HepG2 (cell line): ENCODE results near the gene NELL2.

Source experiments
- EP300 ChIP-seq, 3 experiments: sonication (generic) in 1 of 3; formaldehyde crosslinking in 1 of 3; IDR thresholded peaks; 2 replicates each; pipeline versions ENCODE4 v1.5.1 to v1.6.1; 2011 to 2020; ENCODE audit warnings: low read depth in 2 of 3, low read length in 2 of 3, borderline replicate concordance in 1 of 3, improper control_type of control experiment in 1 of 3, mild to moderate bottlenecking in 1 of 3, missing genetic modification reagents in 1 of 3, moderate library complexity in 1 of 3
- EZH2 ChIP-seq: conservative IDR thresholded peaks from 2 replicates; pipeline ENCODE4 v1.6.1; 2012; ENCODE audit warnings: mild to moderate bottlenecking, low read depth, low read length, moderate library complexity
- MLX ChIP-seq: IDR thresholded peaks from 2 replicates; pipeline ENCODE4 v1.6.1; 2016
- REST ChIP-seq, 2 experiments: IDR thresholded peaks; 2 replicates each; pipeline ENCODE4 v1.6.1; 2011 to 2012; ENCODE audit warnings: low read length in 2 of 2, borderline replicate concordance in 1 of 2, low read depth in 1 of 2, mild to moderate bottlenecking in 1 of 2, moderate library complexity in 1 of 2
- SRF ChIP-seq: IDR thresholded peaks from 2 replicates; pipeline ENCODE4 v1.6.1; 2011; ENCODE audit warnings: mild to moderate bottlenecking, low read depth, low read length, moderate library complexity
- SSRP1 ChIP-seq: IDR thresholded peaks from 2 replicates; pipeline ENCODE4 v1.6.1; 2016; ENCODE audit warnings: control low read depth
- ZNF24 ChIP-seq: fragments of 450-650 bp; IDR thresholded peaks from 2 replicates; pipeline ENCODE4 v1.6.1; 2017; ENCODE audit warnings: antibody characterized with exemption, mild to moderate bottlenecking
- ZNF580 ChIP-seq: IDR thresholded peaks from 2 replicates; pipeline ENCODE4 v1.6.1; 2016; ENCODE audit warnings: low read depth, borderline replicate concordance
- ZNF891 ChIP-seq: sonication (generic); formaldehyde crosslinking; IDR thresholded peaks from 2 replicates; pipeline ENCODE4 v1.5.0; 2020; ENCODE audit warnings: mild to moderate bottlenecking, missing genetic modification reagents

GRCh38 chr12:44655846-44656245 lies 220.3 kb downstream of the NELL2 start:
- TF ChIP-seq SSRP1 (CRISPR knock-in tag) (no peak), ZNF24 (no peak), EZH2 (no peak), REST (IDR thresholded peaks at IDR 0.05; ENCODE audit: borderline replicate concordance in 1 of 2, low read depth in 1 of 2, low read length in 2 of 2) (no peak), EP300 (IDR thresholded peaks at IDR 0.05; ENCODE audit: low read depth in 2 of 2, low read length in 2 of 2) (no peak), EP300 (CRISPR knock-in tag; IDR thresholded peaks at IDR 0.05; ENCODE audit: borderline replicate concordance) (no peak), MLX (no peak), ZNF580 (CRISPR knock-in tag) (no peak), SRF (no peak), ZNF891 (CRISPR knock-in tag) (no peak)
